GM21360 (cell line): ENCODE results near the gene EIF3C.
A peak's percentile ranks its signal among the peaks of the same experiment; 100 is the strongest.
"Not testable (repeated sequence)": the region's sequence is repeated elsewhere in the genome, so short reads cannot be mapped to it uniquely, and the experiment has no call there.

ENCODE experiments used
- ATAC-seq: cut with Tn5 transposase; IDR thresholded peaks from one replicate; pipeline ENCODE4 v1.9.1; 2021; ENCODE audit warnings: mild to moderate bottlenecking, moderate library complexity; ENCODE audit not compliant: unreplicated experiment

EIF3C gene

DNA sequence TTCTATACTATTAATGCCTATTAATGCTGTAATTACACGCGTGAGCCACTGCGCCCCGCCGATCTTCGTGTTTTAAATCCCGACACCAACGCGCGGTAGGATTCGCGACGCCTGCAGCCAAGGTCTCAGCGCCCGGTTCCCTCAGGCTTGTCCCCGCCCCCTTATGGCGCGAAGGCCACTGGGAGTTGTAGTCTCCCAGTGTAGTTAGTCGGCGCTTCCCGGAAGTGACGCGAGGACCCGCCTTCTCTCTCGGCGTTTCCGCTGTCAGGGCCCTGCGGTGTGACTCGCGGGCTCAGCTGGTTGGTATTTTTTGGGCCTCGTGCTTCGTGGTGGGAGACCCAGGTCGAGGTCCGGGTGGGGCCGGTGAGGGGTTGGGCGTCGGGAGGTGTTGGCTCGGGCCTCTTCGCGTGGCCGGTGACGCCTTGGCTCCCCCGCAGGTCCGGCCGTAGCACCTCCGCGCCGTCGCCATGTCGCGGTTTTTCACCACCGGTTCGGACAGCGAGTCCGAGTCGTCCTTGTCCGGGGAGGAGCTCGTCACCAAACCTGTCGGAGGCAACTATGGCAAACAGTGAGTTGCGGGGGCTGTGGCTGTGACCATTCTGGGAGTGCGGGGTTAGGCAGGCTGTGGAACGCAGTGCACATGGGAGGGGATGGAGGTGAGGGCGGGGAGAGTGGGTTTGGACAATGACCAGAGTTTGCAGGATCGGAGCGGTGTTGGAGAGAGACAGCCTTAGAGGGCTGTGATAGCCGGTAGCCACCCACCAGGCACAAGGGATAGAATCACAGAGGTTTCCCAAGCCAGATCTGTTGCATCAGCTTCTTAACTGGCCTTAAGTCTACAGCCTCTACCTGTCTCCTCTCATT lies at the start of gene EIF3C:
EIF3C (plus strand) TSS at position 245 of the 864 bp plus-strand sequence; CDS start at position 468, 223 bp downstream.
- peak; percentile 91 for ATAC-seq

DNA sequence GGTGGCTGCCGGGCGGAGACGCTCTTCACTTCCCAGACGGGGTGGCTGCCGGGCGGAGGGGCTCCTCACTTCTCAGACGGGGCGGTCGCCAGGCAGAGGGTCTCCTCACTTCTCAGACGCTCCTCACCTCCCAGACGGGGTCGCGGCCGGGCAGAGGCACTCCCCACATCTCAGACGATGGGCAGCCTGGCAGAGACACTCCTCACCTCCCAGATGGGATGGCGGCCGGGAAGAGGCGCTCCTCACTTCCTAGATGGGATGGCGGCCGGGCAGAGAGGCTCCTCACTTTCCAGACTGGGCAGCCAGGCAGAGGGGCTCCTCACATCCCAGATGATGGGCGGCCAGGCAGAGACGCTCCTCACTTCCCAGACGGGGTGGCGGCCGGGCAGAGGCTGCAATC lies 45.0 kb upstream of the EIF3C start:
- not testable (repeated sequence) for ATAC-seq

DNA sequence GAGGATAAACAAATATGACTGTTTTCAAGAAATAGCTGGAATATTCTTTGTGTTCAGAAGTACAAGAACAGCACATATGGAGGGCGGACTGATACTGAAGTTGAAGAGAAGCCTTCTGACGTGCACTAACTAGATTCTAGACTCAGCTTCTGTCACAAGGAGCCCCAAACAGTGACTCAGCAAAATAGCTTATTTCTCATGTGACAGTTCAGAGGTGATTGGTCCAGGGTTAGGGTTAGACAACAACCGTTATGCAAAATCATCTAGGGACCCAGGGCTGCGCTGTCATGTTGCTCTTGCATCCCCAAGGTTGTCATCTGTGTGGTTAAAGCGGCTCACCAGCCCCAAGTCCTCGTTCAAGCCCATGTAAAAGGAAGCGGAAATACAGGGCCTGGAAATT lies 43.8 kb upstream of the EIF3C start:
- ATAC-seq, result not testable (repeated sequence)

- ATAC-seq, result not testable (repeated sequence)
Observed at GRCh38 chr16:28668199-28668598, 43.1 kb upstream of the EIF3C start.

GRCh38 chr16:28688327-28688952 lies 22.8 kb upstream of the EIF3C start:
- not testable (repeated sequence) for ATAC-seq

DNA sequence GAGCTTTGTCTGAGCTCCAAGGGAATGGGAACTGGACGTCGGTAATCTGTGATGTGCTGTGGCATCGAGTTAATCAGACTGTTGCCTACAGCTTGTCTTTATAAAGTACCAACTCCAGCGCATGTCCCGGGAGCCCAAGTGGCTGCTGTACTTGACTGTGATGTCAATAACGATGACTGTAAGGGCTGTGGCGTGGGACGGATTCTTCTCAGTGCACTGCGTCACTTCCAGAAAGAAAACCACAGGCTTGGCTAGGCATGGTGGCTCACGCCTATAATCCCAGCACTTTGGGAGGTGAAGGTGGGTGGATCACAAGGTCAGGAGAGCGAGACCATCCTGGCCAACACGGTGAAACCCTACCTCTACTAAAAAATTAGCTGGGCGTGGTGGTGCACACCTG lies 21.8 kb upstream of the EIF3C start:
- not testable (repeated sequence) for ATAC-seq

GRCh38 chr16:28691722-28692121 lies 19.5 kb upstream of the EIF3C start:
- ATAC-seq, result not testable (repeated sequence)

DNA sequence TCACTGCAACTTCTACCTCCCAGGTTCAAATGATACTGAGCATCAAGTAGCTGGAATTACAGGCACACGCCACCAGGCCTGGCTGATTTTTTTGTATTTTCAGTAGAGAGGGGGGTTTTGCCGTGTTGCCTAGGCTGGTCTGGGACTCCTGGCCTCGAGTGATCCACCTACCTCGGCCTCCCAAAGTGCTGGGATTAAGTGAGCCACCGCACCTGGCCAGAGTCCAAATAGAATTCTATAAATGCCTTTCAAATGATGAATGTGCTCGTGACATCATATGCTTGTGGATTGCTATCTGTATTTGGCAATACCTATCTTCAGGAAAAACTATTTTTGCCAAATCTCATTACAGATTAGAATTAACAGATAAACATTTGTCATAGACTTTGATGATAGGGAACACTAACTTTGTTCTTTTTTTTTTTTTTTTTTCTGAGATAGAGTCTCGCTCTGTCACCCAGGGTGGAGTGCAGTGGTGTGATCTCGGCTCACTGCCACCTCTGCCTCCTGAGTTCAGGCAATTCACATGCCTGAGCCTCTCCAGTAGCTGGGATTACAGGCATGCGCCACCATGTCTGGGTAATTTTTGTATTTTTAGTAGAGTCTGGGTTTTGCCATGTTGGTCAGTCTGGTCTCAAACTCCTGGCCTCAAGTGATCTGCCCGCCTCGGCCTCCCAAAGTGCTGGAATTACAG lies 17.9 kb upstream of the EIF3C start:
- not testable (repeated sequence) for ATAC-seq

DNA sequence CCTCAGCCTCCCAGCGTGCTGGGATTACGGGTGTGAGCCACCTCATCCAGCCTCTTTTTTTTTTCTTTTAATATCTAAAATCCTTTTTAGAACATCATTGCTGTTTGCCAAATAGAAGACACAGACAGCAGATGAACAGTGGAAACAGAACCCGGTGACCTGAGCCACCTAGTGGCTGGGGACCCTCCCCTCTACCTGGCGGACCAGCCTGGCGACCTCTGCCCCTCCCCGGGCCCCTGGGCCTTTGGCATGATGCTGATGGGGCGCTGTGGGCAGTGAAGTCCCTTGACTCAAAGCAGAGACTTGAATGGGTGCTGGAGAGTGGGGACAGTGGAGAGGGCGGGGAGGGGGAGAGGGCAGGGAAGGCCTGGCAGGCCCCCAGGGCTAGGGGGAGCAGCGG lies 11.5 kb upstream of the EIF3C start:
- not testable (repeated sequence) for ATAC-seq

- ATAC-seq, result not testable (repeated sequence)
Observed at GRCh38 chr16:28700349-28700748, 10.9 kb upstream of the EIF3C start.

DNA sequence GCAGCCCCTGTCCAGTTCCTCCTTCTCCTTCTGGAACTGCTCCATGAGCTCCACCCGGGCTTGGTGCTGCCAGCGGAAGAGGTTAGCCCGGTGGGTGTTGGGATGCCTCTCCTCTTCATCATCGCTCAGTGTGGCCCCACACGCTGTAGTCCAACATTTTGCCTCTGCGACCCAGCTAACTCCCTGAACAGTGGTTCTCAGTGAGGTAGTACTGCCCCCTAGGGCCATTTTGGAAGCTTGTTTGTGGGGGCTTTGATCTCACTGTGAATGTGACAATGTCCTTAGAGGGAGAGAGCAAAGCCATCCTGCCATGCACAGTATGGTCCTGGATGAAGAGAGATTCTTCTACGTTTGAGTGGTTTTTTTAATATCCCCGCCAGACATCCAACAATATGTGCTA lies 9.9 kb upstream of the EIF3C start:
- not testable (repeated sequence) for ATAC-seq

- ATAC-seq, result not testable (repeated sequence)
Observed at GRCh38 chr16:28704246-28704645, 7.0 kb upstream of the EIF3C start.

DNA sequence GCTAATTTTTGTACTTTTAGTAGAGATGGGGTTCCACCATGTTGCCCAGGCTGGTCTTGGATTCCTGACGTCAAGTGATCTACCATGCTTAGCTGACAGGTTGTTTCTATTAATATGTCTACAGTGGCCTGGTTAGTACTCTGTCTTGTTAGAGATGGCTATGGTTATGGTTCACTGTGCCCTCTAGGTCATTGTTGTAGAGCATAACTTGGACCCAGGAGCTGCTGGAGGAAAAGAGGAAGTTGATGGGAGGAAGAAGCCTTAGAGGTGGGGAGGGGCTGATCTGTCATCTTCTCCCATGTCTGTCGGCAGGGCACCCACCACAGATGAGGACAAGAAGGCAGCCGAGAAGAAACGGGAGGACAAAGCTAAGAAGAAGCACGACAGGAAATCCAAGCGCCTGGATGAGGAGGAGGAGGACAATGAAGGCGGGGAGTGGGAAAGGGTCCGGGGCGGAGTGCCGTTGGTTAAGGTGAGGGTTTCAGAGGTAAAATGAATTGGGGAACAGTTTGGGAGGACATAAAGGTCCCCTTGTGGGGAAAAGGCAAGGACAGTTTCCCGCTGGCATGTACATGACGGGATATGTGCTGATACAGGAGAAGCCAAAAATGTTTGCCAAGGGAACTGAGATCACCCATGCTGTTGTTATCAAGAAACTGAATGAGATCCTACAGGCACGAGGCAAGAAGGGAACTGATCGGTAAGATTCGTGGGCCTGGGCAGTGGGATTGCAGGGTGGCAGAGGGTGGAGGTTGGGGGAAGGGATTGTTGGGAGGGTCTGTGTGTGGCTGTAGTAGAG lies 11.8 kb downstream of the EIF3C start:
- ATAC-seq, result not testable (repeated sequence)

DNA sequence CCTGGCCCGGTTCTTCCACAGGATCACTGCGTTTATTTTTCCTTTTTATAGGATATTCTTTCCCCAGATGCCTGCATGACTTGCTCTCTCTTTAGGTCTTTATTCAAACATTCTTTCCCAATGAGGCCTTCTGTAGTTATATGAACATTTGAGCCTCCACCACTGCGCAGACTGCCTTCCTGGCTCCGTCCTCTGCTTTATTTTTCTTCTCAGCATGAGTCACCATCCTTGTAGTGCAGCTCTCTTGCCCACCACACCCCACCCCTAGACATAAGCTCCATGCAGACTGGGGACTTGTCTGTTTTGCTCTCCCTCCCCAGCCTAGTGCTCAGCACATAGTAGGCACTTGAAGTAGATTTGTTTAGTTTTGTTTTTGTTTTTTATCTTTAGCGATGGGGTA lies 20.0 kb downstream of the EIF3C start:
- not testable (repeated sequence) for ATAC-seq

DNA sequence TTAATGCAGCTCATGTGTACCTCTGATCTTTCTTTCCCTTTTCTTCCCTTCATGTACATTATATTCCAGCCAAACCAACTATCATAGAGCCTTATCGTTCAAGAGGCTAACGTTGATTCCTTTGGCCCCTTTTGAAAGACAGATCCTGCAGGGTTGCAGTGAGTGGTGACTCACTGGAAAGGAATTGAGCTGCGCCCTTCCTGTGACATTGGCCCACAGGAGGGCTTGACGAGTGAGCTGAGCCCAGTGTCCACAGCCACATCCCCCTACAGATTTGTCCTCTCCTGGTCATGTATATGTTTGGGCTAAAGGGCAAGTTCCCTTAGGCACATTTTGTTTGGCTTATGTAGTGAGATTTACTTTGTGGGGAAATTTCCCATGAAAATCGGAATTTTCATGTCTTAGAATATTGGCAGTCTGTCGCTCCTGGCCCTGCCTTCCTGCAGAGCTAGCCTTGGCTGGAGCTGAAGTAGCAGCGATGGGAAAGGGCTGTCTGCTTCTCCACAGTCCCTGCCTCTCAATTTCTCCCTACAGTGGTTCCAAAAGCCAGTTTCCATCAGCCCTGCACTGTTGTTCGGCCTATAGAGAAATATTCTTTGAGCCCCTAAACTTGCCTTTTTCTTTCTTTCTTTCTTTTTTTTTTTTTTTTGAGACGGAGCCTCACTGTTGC lies 21.3 kb downstream of the EIF3C start:
- not testable (repeated sequence) for ATAC-seq

GRCh38 chr16:28739787-28740186 lies 28.5 kb downstream of the EIF3C start:
- not testable (repeated sequence) for ATAC-seq

- not testable (repeated sequence) for ATAC-seq
Observed at GRCh38 chr16:28740631-28741030, 29.4 kb downstream of the EIF3C start.

- ATAC-seq, result not testable (repeated sequence)
Observed at GRCh38 chr16:28741295-28741694, 30.0 kb downstream of the EIF3C start.

- not testable (repeated sequence) for ATAC-seq
Observed at GRCh38 chr16:28746618-28747350, 35.5 kb downstream of the EIF3C start.
